ENCODE measurements around the gene ARRB1.

GRCh38 chr11:75246006-75246670 lies 105.3 kb downstream of the ARRB1 start:
- TF ChIP-seq CTCF (IDR thresholded peaks at IDR 0.05) (no peak), POLR2A (IDR thresholded peaks at IDR 0.05) (no peak)

All from thyroid gland (tissue), 4 donors.